ENCODE data around the gene MAN2A2.
"Not testable (repeated sequence)": the region's sequence is repeated elsewhere in the genome, so short reads cannot be mapped to it uniquely, and the experiment has no call there.

The MAN2A2 gene

GRCh38 chr15:90871716-90872485 is 31.2 kb upstream of the MAN2A2 start:
- DNase-seq = peak; percentile 68 to 72

- DNase-seq = peak; percentile 82 to 84
These were observed 30.5 kb upstream of the MAN2A2 start for GRCh38 chr15:90872486-90873184.

- DNase-seq = no peak
These were observed 29.6 kb upstream of the MAN2A2 start for GRCh38 chr15:90873488-90873997.

GRCh38 chr15:90873998-90874605 is 29.0 kb upstream of the MAN2A2 start:
- DNase-seq = no peak

- DNase-seq = not testable (repeated sequence)
These were observed 28.1 kb upstream of the MAN2A2 start for GRCh38 chr15:90874986-90875385.

GRCh38 chr15:90875549-90875981 is 27.5 kb upstream of the MAN2A2 start:
- DNase-seq = no peak

- no peak for DNase-seq
These were observed 27.1 kb upstream of the MAN2A2 start for GRCh38 chr15:90876046-90876445.

GRCh38 chr15:90876512-90877170 is 26.5 kb upstream of the MAN2A2 start:
- DNase-seq = no peak

- no peak for DNase-seq
These were observed 25.8 kb upstream of the MAN2A2 start for GRCh38 chr15:90877315-90877714.

GRCh38 chr15:90877996-90878395 is 25.1 kb upstream of the MAN2A2 start:
- no peak for DNase-seq

- no peak for DNase-seq
These were observed 24.4 kb upstream of the MAN2A2 start for GRCh38 chr15:90878660-90879059.

- no peak for DNase-seq
These were observed 23.3 kb upstream of the MAN2A2 start for GRCh38 chr15:90879730-90880366.

- no peak for DNase-seq
These were observed 22.5 kb upstream of the MAN2A2 start for GRCh38 chr15:90880381-90881145.

GRCh38 chr15:90881181-90881977 is 21.7 kb upstream of the MAN2A2 start:
- DNase-seq = no peak

GRCh38 chr15:90881978-90882721 is 21.0 kb upstream of the MAN2A2 start:
- DNase-seq = no peak

GRCh38 chr15:90882781-90883525 is 20.1 kb upstream of the MAN2A2 start:
- DNase-seq = no peak

GRCh38 chr15:90883526-90883975 is 19.6 kb upstream of the MAN2A2 start:
- DNase-seq = peak in 1 of 2 experiments; percentile 48

GRCh38 chr15:90883976-90884718 is 19.0 kb upstream of the MAN2A2 start, which contains the start of gene FES:
TSS of gene FES (plus strand) at chr15:90884504. CDS start at chr15:90885046, 542 bp downstream.
- peak in 1 of 2 experiments; percentile 44 for DNase-seq

Measured in activated T-cell treated with anti-CD3 and anti-CD28 coated beads, Interleukin-2, amount 50 U/mL, for 48 hours (primary cell).